GM20431 (cell line): ENCODE measurements around the gene ILKAP.

Source experiments
- in situ Hi-C: fragments of 300-500 bp; cut with MseI, MboI; formaldehyde crosslinking; loops from one replicate; pipeline ENCODE4 v1.15.0; 2020; ENCODE audit warnings: low sequenced_read_pairs; ENCODE audit not compliant: unreplicated experiment

Gene ILKAP

GRCh38 chr2:238127165-238128060, 76.1 kb downstream of the ILKAP start:
- in situ Hi-C loops: no loop called here

GRCh38 chr2:238126775-238127164, 76.7 kb downstream of the ILKAP start:
- in situ Hi-C loops: no loop called here

GRCh38 chr2:238126338-238126737, 77.2 kb downstream of the ILKAP start:
- in situ Hi-C loops: no loop called here

- in situ Hi-C loops: no loop called here
Observed at GRCh38 chr2:238125127-238125885, 78.2 kb downstream of the ILKAP start.

- in situ Hi-C loops: no loop called here
Observed at GRCh38 chr2:238124488-238125126, 78.9 kb downstream of the ILKAP start.

GRCh38 chr2:238123991-238124470, 79.5 kb downstream of the ILKAP start:
- in situ Hi-C loops: no loop called here

GRCh38 chr2:238123218-238123971, 80.1 kb downstream of the ILKAP start:
- in situ Hi-C loops: no loop called here

GRCh38 chr2:238122287-238123217, 80.9 kb downstream of the ILKAP start:
- in situ Hi-C loops: no loop called here

- in situ Hi-C loops: no loop called here
Observed at GRCh38 chr2:238121511-238122286, 81.8 kb downstream of the ILKAP start.

GRCh38 chr2:238120463-238121298, 82.8 kb downstream of the ILKAP start:
- in situ Hi-C loops: no loop called here
